Smooth muscle cell (in vitro differentiated cells): ENCODE measurements around the gene IFT74. TPM values are rescaled to one million over a fixed set of nuclear protein-coding genes. Genes with fewer than 3 reads are reported as not detected.

ENCODE experiments used
- DNase-seq: peaks from one replicate; lab custom pipeline; 2025; ENCODE audit not compliant: unreplicated experiment; lab: John Stamatoyannopoulos, UW
- H2AFZ ChIP-seq: fragments of 200-600 bp; sonication (generic); 2 replicates; pipeline ENCODE4 v1.6.0; 2016; ENCODE audit warnings: antibody characterized with exemption, low read depth, mild to moderate bottlenecking
- H3F3A ChIP-seq: fragments of 200-600 bp; sonication (generic); 2 replicates; pipeline ENCODE4 v1.6.0; 2017; ENCODE audit warnings: antibody characterized with exemption, low read depth
- H3K27ac ChIP-seq: fragments of 200-600 bp; sonication (generic); 2 replicates; pipeline ENCODE4 v1.5.1; 2016; ENCODE audit warnings: low read depth, mild to moderate bottlenecking
- H3K27me3 ChIP-seq: fragments of 200-600 bp; sonication (generic); 2 replicates; pipeline ENCODE4 v1.6.1; 2016; ENCODE audit warnings: low read depth, mild to moderate bottlenecking
- H3K36me3 ChIP-seq: fragments of 200-600 bp; sonication (generic); 2 replicates; pipeline ENCODE4 v1.5.1; 2016; ENCODE audit warnings: low read depth
- H3K4me1 ChIP-seq: fragments of 200-600 bp; sonication (generic); 2 replicates; pipeline ENCODE4 v1.5.1; 2016; ENCODE audit warnings: low read depth
- H3K4me2 ChIP-seq: fragments of 200-600 bp; sonication (generic); 2 replicates; pipeline ENCODE4 v1.6.0; 2016; ENCODE audit warnings: mild to moderate bottlenecking
- H3K4me3 ChIP-seq: fragments of 200-600 bp; sonication (generic); 2 replicates; pipeline ENCODE4 v1.5.1; 2016; ENCODE audit warnings: mild to moderate bottlenecking
- H3K79me2 ChIP-seq: fragments of 200-600 bp; sonication (generic); 2 replicates; pipeline ENCODE4 v1.6.0; 2016; ENCODE audit warnings: low read depth, mild to moderate bottlenecking
- H3K9ac ChIP-seq: fragments of 200-600 bp; sonication (generic); 2 replicates; pipeline ENCODE4 v1.6.0; 2016; ENCODE audit warnings: low read depth
- H3K9me3 ChIP-seq: fragments of 200-600 bp; sonication (generic); replicated peaks from 2 replicates; pipeline ENCODE4 v1.5.1; 2016; ENCODE audit warnings: low read depth
- H4K20me1 ChIP-seq: fragments of 200-600 bp; sonication (generic); 2 replicates; pipeline ENCODE4 v1.6.0; 2016; ENCODE audit warnings: low read depth
- CTCF ChIP-seq: fragments of 200-600 bp; sonication (generic); IDR thresholded peaks from 2 replicates; pipeline ENCODE4 v1.5.1; 2017; ENCODE audit warnings: borderline replicate concordance, mild to moderate bottlenecking, antibody characterized with exemption; ENCODE audit not compliant: insufficient read depth, poor library complexity, severe bottlenecking
- WGBS: methylation state at CpG from one replicate; pipeline ENCODE4 v1.1.7; 2016; ENCODE audit warnings: low lambda C conversion rate; 5-methylcytosine and 5-hydroxymethylcytosine counted together
- polyA plus RNA-seq: library from polyadenylated mRNA; unstranded; fragments of >200 nt; fragmentation: Nextera tagmentation; extraction: Ambion mirVana; gene quantifications from 2 replicates; pipeline ENCODE4 v1.2.1, GENCODE V29; 2016
- total RNA-seq: library from RNA; depleted of rRNA; stranded (reverse); fragments of >200 nt; gene quantifications from 2 replicates; pipeline ENCODE4 v1.2.3, GENCODE V29; 2014

The IFT74 gene
- total and polyA plus RNA-seq, 2 experiments from 2014 or later: 10.9 to 12.5 TPM

GRCh38 chr9:27094640-27095298, 138.6 kb downstream of the IFT74 start:
- Histone ChIP-seq H2AFZ (peak overlapping the region; percentile 25), H3K9me3 (no peaks in the 10 kb centered on the region), H3K27me3 (no peaks in the 10 kb centered on the region), H3K79me2 (no peaks in the 10 kb centered on the region), H3K4me1 (peaks cover 12% of the 10 kb centered on the region), H3K9ac (peak overlapping the region; percentile 31), H3K4me2 (peak overlapping the region; percentile 60), H3K4me3 (no peak overlapping the region), H3F3A (no peaks in the 10 kb centered on the region), H4K20me1 (no peaks in the 10 kb centered on the region), H3K36me3 (peaks cover 5% of the 10 kb centered on the region), H3K27ac (peak overlapping the region; percentile 86)
- DNase-seq: no peak
- TF ChIP-seq CTCF: no peak
- WGBS: 22% methylated on average over 3 of the region's 3 CpGs

GRCh38 chr9:27107241-27107640, 151.0 kb downstream of the IFT74 start:
- Histone ChIP-seq H3F3A (no peaks in the 10 kb centered on the region), H3K9ac (no peak overlapping the region), H3K4me2 (no peak overlapping the region), H3K27ac (no peak overlapping the region), H3K9me3 (no peaks in the 10 kb centered on the region), H3K4me3 (no peak overlapping the region), H2AFZ (no peak overlapping the region), H4K20me1 (no peaks in the 10 kb centered on the region), H3K27me3 (no peaks in the 10 kb centered on the region), H3K79me2 (peaks cover 30% of the 10 kb centered on the region), H3K4me1 (peaks cover 26% of the 10 kb centered on the region), H3K36me3 (no peaks in the 10 kb centered on the region)
- no peak for DNase-seq
- TF ChIP-seq CTCF: no peak
- 97% methylated on average over 2 of the region's 2 CpGs for whole genome bisulfite sequencing

GRCh38 chr9:27108981-27109541, 152.8 kb downstream of the IFT74 start, which contains the start of gene TEK:
TSS of gene TEK (plus strand) at chr9:27109225. CDS start at chr9:27109591, 366 bp downstream.
- no peak for DNase-seq
- no peaks in the 10 kb centered on the region for H3F3A ChIP-seq
- H3K27me3 ChIP-seq: no peaks in the 10 kb centered on the region
- no peak for TF ChIP-seq CTCF
- H3K4me3 ChIP-seq: peak within 1 kb of the TSS; percentile 48
- H3K36me3 ChIP-seq: no peaks in the 10 kb centered on the region
- H3K4me1 ChIP-seq: peaks cover 26% of the 10 kb centered on the region
- WGBS: 10% methylated on average over 9 of the region's 9 CpGs
- peak within 1 kb of the TSS; percentile 83 for H2AFZ ChIP-seq
- no peaks in the 10 kb centered on the region for H3K9me3 ChIP-seq
- H3K79me2 ChIP-seq: peaks cover 48% of the 10 kb centered on the region
- H3K9ac ChIP-seq: peak within 1 kb of the TSS; percentile 72
- peak within 1 kb of the TSS; percentile 90 for H3K4me2 ChIP-seq
- peak within 1 kb of the TSS; percentile 89 for H3K27ac ChIP-seq
- no peaks in the 10 kb centered on the region for H4K20me1 ChIP-seq
